Measurements from ENCODE around the gene CD4. TPM values are rescaled to one million over a fixed set of nuclear protein-coding genes. Genes with fewer than 3 reads are reported as not detected.

CD4 gene
- total and polyA plus RNA-seq, 10 of the 15 experiments (the other 5 are each of a cell fraction or from before 2014, with no cell fraction given): 0.24 to 1.6 (median 0.69) TPM

- Histone ChIP-seq H3K27ac (ENCODE audit: control insufficient read depth, insufficient read depth) (no peak overlapping the region), H3K9me3 (replicated peaks; ENCODE audit: control insufficient read depth, insufficient read depth, low read length) (no peaks in the 10 kb centered on the region), H4K20me1 (ENCODE audit: control insufficient read depth, insufficient read depth) (no peaks in the 10 kb centered on the region), H2AFZ (ENCODE audit: control insufficient read depth, low read depth, low read length) (no peak overlapping the region), H3K79me2 (ENCODE audit: control insufficient read depth, insufficient read depth, low read length) (no peaks in the 10 kb centered on the region), H3K36me3 (ENCODE audit: control insufficient read depth in 2 of 2, insufficient read depth in 2 of 2, low read length in 1 of 2) (no peaks in the 10 kb centered on the region), H3K4me1 (ENCODE audit: control insufficient read depth, insufficient read depth, low read length) (peaks cover 4% of the 10 kb centered on the region; the same call in 1 of the 2 replicates), H3K9ac (ENCODE audit: control insufficient read depth, insufficient read depth, low read length) (no peak overlapping the region), H3K4me3 (no peak overlapping the region), H3K4me2 (ENCODE audit: control insufficient read depth, insufficient read depth) (no peak overlapping the region), H3K27me3 (replicated peaks in 1 of 2; ENCODE audit: control insufficient read depth in 2 of 2, insufficient read depth in 2 of 2, low read length in 1 of 2) (peaks cover 2 to 8% of the 10 kb centered on the region in 2 experiments)
- intact Hi-C loops (cut with micrococcal nuclease; ENCODE audit: unreplicated experiment) (no loop called here), in situ Hi-C loops (cut with MboI) (no loop called here)
- TF ChIP-seq USF2 (IDR thresholded peaks at IDR 0.05; ENCODE audit: borderline replicate concordance, low read depth, low read length) (no peak), E4F1 (IDR thresholded peaks at IDR 0.05; ENCODE audit: borderline replicate concordance, partially characterized antibody) (no peak)
- no peak for DNase-seq (ENCODE audit: low read depth, low spot score)
- no peak for ATAC-seq
- ChIA-PET POLR2A (no interaction called here), RAD21 (ENCODE audit: unreplicated experiment) (no interaction called here), SMC1A (ENCODE audit: uncharacterized antibody, unreplicated experiment) (no interaction called here), CTCF (no interaction called here)
- WGBS (ENCODE audit: insufficient coverage, insufficient replicate concordance, low lambda C conversion rate, missing lambda C conversion rate): 40% methylated on average over 8 of the region's 8 CpGs
- FAIRE-seq: no peak
- no TSS peak for BruUV-seq (replicated peaks)
These were observed 27.8 kb downstream of the CD4 start for GRCh38 chr12:6817098-6817497.

- Histone ChIP-seq H3K79me2 (ENCODE audit: control insufficient read depth, insufficient read depth, low read length) (no peaks in the 10 kb centered on the region), H3K4me2 (ENCODE audit: control insufficient read depth, insufficient read depth) (no peak overlapping the region), H3K36me3 (ENCODE audit: control insufficient read depth in 2 of 2, insufficient read depth in 2 of 2, low read length in 1 of 2) (no peaks in the 10 kb centered on the region), H3K4me1 (ENCODE audit: control insufficient read depth, insufficient read depth, low read length) (peaks cover 2% of the 10 kb centered on the region; the same call in 1 of the 2 replicates), H3K4me3 (no peak overlapping the region), H3K9me3 (replicated peaks; ENCODE audit: control insufficient read depth, insufficient read depth, low read length) (no peaks in the 10 kb centered on the region), H2AFZ (ENCODE audit: control insufficient read depth, low read depth, low read length) (no peak overlapping the region), H3K27me3 (replicated peaks in 1 of 2; ENCODE audit: control insufficient read depth in 2 of 2, insufficient read depth in 2 of 2, low read length in 1 of 2) (peaks cover 5 to 11% of the 10 kb centered on the region in 2 experiments), H4K20me1 (ENCODE audit: control insufficient read depth, insufficient read depth) (no peaks in the 10 kb centered on the region), H3K27ac (ENCODE audit: control insufficient read depth, insufficient read depth) (no peak overlapping the region), H3K9ac (ENCODE audit: control insufficient read depth, insufficient read depth, low read length) (no peak overlapping the region)
- 71% methylated on average over 20 of the region's 20 CpGs for WGBS (ENCODE audit: insufficient coverage, insufficient replicate concordance, low lambda C conversion rate, missing lambda C conversion rate)
- ChIA-PET RAD21 (ENCODE audit: unreplicated experiment) (no interaction called here), POLR2A (no interaction called here), SMC1A (ENCODE audit: uncharacterized antibody, unreplicated experiment) (no interaction called here), CTCF (interaction anchor here (1.1 kb wide), 1 partner anchor 64 kb away, joined by 5 read pairs; the partner anchor contains the start of gene MLF2)
- FAIRE-seq (no peak), ATAC-seq (no peak), DNase-seq (ENCODE audit: low read depth, low spot score) (no peak)
- BruUV-seq (replicated peaks): no TSS peak
- in situ Hi-C loops (cut with MboI): no loop called here
- intact Hi-C loops (cut with micrococcal nuclease; ENCODE audit: unreplicated experiment): no loop called here
- TF ChIP-seq HDAC2 (IDR thresholded peaks at IDR 0.05) (no peak), ELK1 (IDR thresholded peaks at IDR 0.05; ENCODE audit: low read depth, low read length) (no peak), HDGF (IDR thresholded peaks at IDR 0.05) (peak; percentile 73; the same call in 1 of the 2 replicates), TCF3 (IDR thresholded peaks at IDR 0.05; ENCODE audit: borderline replicate concordance, insufficient read depth, low read depth, low read length) (peak; percentile 25; the same call in 1 of the 2 replicates), BCL3 (IDR thresholded peaks at IDR 0.05; ENCODE audit: borderline replicate concordance, insufficient read depth, low read depth, low read length, poor library complexity, severe bottlenecking) (peak; percentile 83), DPF2 (IDR thresholded peaks at IDR 0.05) (no peak), PBX3 (IDR thresholded peaks at IDR 0.05; ENCODE audit: insufficient replicate concordance, low read depth, low read length) (peak; percentile 57)
These were observed 28.4 kb downstream of the CD4 start for GRCh38 chr12:6817662-6818157.

Measured in GM12878 (cell line).